ENCODE results near the gene ICAM4. TPM values are rescaled to one million over a fixed set of nuclear protein-coding genes. Genes with fewer than 3 reads are reported as not detected.

The ICAM4 gene
- total and polyA plus RNA-seq, 9 of the 15 experiments (the other 6 are each of a cell fraction or from before 2014, with no cell fraction given), result 14.1 to 86.1 (median 29.6) TPM

DNA sequence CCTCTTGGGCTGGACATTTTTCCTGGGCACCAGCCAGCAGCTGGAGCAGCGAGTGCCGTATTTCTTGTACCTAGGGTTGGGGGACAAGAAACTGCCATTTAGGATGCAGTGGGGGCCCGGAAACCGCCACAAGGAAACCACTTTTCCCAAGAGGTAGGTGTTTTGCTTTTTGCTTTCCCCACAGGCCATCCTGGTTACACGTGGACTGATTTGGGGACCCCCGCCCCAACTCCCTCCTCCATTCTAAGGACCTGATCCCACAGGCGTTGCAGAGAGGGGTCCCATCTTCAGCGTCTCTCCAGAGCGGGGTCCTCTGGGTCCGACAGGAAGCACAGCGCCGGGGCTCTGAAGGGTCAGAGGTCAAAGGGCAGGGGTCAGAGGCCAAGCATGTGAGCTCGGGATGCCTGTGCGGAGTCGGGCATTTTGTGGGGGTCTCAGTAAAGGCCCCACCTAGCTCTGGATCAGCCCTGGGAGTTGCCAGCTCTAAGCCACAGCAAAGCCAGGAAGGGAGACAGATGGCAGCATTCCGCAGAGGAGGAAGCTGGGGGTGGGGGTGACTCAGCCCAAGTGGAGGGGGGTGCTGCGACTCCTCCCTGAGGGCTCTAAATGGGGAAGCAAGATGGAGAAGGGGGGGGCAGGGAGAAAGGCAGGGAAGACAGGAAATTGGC is 18.5 kb downstream of the ICAM4 start (continued):
- TF ChIP-seq CBX5 (IDR thresholded peaks at IDR 0.05; ENCODE audit: borderline replicate concordance, low read depth), result no peak
- TF ChIP-seq ZBTB9 (CRISPR knock-in tag; IDR thresholded peaks at IDR 0.05), result no peak
- no peak for TF ChIP-seq TBP (optimal IDR thresholded peaks at IDR 0.05; ENCODE audit: low read depth, low read length)
- TF ChIP-seq KLF13 (tag; IDR thresholded peaks at IDR 0.05; ENCODE audit: borderline replicate concordance, low read depth), result no peak
- TF ChIP-seq PRDM10 (IDR thresholded peaks at IDR 0.05; ENCODE audit: partially characterized antibody), result peak; percentile 24
- TF ChIP-seq DDX20 (tag; IDR thresholded peaks at IDR 0.05; ENCODE audit: low read depth), result no peak
- TF ChIP-seq HNRNPLL (IDR thresholded peaks at IDR 0.05; ENCODE audit: low read depth, low read length, poor library complexity, severe bottlenecking), result no peak
- TF ChIP-seq SMARCA4 (IDR thresholded peaks at IDR 0.05), result no peak
- TF ChIP-seq SRSF9 (IDR thresholded peaks at IDR 0.05; ENCODE audit: borderline replicate concordance, low read depth, low read length), result no peak
- TF ChIP-seq ZNF57 (CRISPR knock-in tag; IDR thresholded peaks at IDR 0.05), result no peak
- TF ChIP-seq NFIX (CRISPR knock-in tag; IDR thresholded peaks at IDR 0.05; ENCODE audit: low read depth), result no peak
- no peak for TF ChIP-seq NUFIP1 (IDR thresholded peaks at IDR 0.05; ENCODE audit: partially characterized antibody)
- TF ChIP-seq ARHGAP35 (IDR thresholded peaks at IDR 0.05; ENCODE audit: partially characterized antibody), result no peak
- no peak for TF ChIP-seq GABPA (tag; conservative IDR thresholded peaks at IDR 0.05; ENCODE audit: low read depth)
- no peak for TF ChIP-seq RB1 (IDR thresholded peaks at IDR 0.05; ENCODE audit: low read depth)
- TF ChIP-seq MIER1 (IDR thresholded peaks at IDR 0.05; ENCODE audit: low read depth), result peak; percentile 100
- TF ChIP-seq NFXL1 (CRISPR knock-in tag; IDR thresholded peaks at IDR 0.05), result no peak
- no peak for TF ChIP-seq STAT5A (IDR thresholded peaks at IDR 0.05; ENCODE audit: borderline replicate concordance, low read length)
- no peak for TF ChIP-seq FIP1L1 (IDR thresholded peaks at IDR 0.05; ENCODE audit: low read depth, low read length, poor library complexity, severe bottlenecking)
- TF ChIP-seq, protein P1, sequence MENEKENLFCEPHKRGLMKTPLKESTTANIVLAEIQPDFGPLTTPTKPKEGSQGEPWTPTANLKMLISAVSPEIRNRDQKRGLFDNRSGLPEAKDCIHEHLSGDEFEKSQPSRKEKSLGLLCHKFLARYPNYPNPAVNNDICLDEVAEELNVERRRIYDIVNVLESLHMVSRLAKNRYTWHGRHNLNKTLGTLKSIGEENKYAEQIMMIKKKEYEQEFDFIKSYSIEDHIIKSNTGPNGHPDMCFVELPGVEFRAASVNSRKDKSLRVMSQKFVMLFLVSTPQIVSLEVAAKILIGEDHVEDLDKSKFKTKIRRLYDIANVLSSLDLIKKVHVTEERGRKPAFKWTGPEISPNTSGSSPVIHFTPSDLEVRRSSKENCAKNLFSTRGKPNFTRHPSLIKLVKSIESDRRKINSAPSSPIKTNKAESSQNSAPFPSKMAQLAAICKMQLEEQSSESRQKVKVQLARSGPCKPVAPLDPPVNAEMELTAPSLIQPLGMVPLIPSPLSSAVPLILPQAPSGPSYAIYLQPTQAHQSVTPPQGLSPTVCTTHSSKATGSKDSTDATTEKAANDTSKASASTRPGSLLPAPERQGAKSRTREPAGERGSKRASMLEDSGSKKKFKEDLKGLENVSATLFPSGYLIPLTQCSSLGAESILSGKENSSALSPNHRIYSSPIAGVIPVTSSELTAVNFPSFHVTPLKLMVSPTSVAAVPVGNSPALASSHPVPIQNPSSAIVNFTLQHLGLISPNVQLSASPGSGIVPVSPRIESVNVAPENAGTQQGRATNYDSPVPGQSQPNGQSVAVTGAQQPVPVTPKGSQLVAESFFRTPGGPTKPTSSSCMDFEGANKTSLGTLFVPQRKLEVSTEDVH (IDR thresholded peaks at IDR 0.05; ENCODE audit: low read depth, partially characterized antibody), result no peak
- no peak for TF ChIP-seq ZNF589 (CRISPR knock-in tag; IDR thresholded peaks at IDR 0.05; ENCODE audit: low read depth)
- TF ChIP-seq FOXJ2 (tag; IDR thresholded peaks at IDR 0.05), result no peak
- no peak for TF ChIP-seq L3MBTL2 (IDR thresholded peaks at IDR 0.05)
